Rectal smooth muscle tissue (tissue), 1 donor: ENCODE results near the gene SNX9.

Source experiments
- H3K27ac ChIP-seq: one replicate; pipeline ENCODE4 v1.7.0; 2013; ENCODE audit warnings: low read depth, low read length, inconsistent platforms
- H3K27me3 ChIP-seq: one replicate; pipeline ENCODE4 v1.7.0; 2013; ENCODE audit warnings: low read length; ENCODE audit not compliant: control insufficient read depth, insufficient read depth
- H3K36me3 ChIP-seq: one replicate; pipeline ENCODE4 v1.7.0; 2013; ENCODE audit warnings: low read length; ENCODE audit not compliant: control insufficient read depth, insufficient read depth
- H3K4me1 ChIP-seq: one replicate; pipeline ENCODE4 v1.7.0; 2013; ENCODE audit warnings: low read length; ENCODE audit not compliant: control insufficient read depth, insufficient read depth
- H3K4me3 ChIP-seq: one replicate; pipeline ENCODE4 v1.7.0; 2013; ENCODE audit warnings: low read length
- H3K9ac ChIP-seq: one replicate; pipeline ENCODE4 v1.7.0; 2013; ENCODE audit warnings: low read length

The SNX9 gene

GRCh38 chr6:157825243-157825904, 2.3 kb downstream of the SNX9 start:
- H3K36me3 ChIP-seq = no peaks in the 10 kb centered on the region
- no peak overlapping the region for H3K9ac ChIP-seq
- H3K4me3 ChIP-seq = no peak overlapping the region
- no peaks in the 10 kb centered on the region for H3K27me3 ChIP-seq
- peaks cover 7% of the 10 kb centered on the region for H3K4me1 ChIP-seq
- H3K27ac ChIP-seq = no peak overlapping the region

- H3K4me1 ChIP-seq = peaks cover 7% of the 10 kb centered on the region
- no peak overlapping the region for H3K4me3 ChIP-seq
Measured at GRCh38 chr6:157830354-157831017, 7.4 kb downstream of the SNX9 start.

DNA sequence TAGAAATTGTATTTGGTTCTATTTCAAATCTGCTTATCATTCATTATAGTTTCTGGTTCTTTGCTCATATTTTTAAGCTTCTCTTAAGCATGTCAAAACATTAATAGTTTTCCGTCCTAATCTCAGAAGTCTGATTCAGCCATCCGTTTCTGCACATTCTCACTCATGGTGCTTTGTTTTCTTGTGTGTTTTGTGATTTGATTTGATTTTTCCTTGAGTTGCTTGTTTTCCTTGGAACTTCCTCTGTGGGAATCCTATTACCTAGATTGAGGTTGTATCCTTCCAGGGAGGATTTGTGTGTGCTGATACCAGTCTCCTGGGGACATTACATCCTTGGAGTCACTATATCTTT, 7.9 kb downstream of the SNX9 start:
- peaks cover 7% of the 10 kb centered on the region for H3K4me1 ChIP-seq
- no peak overlapping the region for H3K4me3 ChIP-seq
- no peaks in the 10 kb centered on the region for H3K36me3 ChIP-seq
- H3K9ac ChIP-seq = no peak overlapping the region
- H3K27ac ChIP-seq = no peak overlapping the region
- H3K27me3 ChIP-seq = no peaks in the 10 kb centered on the region

More at GRCh38 chr6:157830354-157831017, 7.4 kb downstream of the SNX9 start:
- no peaks in the 10 kb centered on the region for H3K36me3 ChIP-seq
- H3K27ac ChIP-seq = no peak overlapping the region
- no peak overlapping the region for H3K9ac ChIP-seq
- H3K27me3 ChIP-seq = no peaks in the 10 kb centered on the region

DNA sequence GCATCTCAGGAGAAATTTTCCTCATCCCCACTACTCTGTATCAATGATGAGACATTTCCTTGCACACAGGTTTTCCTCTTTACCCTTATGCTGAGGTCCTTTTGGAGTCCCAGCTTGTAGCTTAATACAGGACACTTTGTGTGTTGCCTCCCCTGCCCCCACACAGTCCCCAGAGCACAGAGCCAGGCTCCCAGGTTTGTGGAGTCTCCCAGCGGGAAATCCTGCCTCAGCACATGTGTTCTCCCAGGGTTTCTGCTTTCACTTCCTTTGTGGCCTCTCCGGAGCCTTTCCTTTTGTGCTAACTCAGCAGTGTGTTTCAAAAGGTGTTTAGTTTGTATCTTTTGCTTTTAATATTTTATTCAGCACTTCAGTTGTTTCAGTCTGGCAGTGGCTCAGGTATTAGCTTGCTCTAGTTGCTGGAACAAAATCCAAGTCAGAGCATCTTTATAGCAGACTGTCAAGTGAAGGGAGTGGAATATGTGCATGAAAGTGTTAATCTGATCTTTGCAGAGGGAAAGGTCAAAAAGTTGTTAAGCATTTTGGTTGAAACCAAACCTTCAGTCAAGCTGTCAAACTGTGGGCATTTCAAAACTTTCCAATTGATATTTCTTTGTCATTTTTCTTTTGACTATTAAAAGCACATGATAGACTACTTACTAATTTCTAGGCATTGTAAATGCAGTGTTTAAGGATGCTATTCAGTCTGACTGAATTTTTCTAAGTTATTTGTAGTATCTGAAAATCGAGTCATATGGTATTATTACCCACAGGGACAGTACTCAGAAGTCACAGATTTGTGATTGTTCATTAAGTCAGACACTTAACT, 8.6 kb downstream of the SNX9 start:
- Histone ChIP-seq H3K4me1 (peaks cover 7% of the 10 kb centered on the region), H3K27ac (no peak overlapping the region)

GRCh38 chr6:157832250-157832967, 9.4 kb downstream of the SNX9 start:
- H3K27ac ChIP-seq = no peak overlapping the region
- peaks cover 7% of the 10 kb centered on the region for H3K4me1 ChIP-seq
- no peak overlapping the region for H3K4me3 ChIP-seq
- H3K9ac ChIP-seq = no peak overlapping the region
- no peaks in the 10 kb centered on the region for H3K27me3 ChIP-seq
- H3K36me3 ChIP-seq = no peaks in the 10 kb centered on the region

More for the DNA sequence above, 8.6 kb downstream of the SNX9 start:
- no peak overlapping the region for H3K9ac ChIP-seq
- H3K27me3 ChIP-seq = no peaks in the 10 kb centered on the region
- no peaks in the 10 kb centered on the region for H3K36me3 ChIP-seq
- H3K4me3 ChIP-seq = no peak overlapping the region

- H3K4me1 ChIP-seq = peaks cover 7% of the 10 kb centered on the region
- no peak overlapping the region for H3K27ac ChIP-seq
- H3K27me3 ChIP-seq = no peaks in the 10 kb centered on the region
- no peak overlapping the region for H3K9ac ChIP-seq
- no peaks in the 10 kb centered on the region for H3K36me3 ChIP-seq
- H3K4me3 ChIP-seq = no peak overlapping the region
Measured at GRCh38 chr6:157834549-157834948, 11.5 kb downstream of the SNX9 start.

- no peak overlapping the region for H3K9ac ChIP-seq
- H3K27ac ChIP-seq = no peak overlapping the region
- no peaks in the 10 kb centered on the region for H3K36me3 ChIP-seq
- H3K27me3 ChIP-seq = no peaks in the 10 kb centered on the region
- peaks cover 6% of the 10 kb centered on the region for H3K4me1 ChIP-seq
- H3K4me3 ChIP-seq = no peak overlapping the region
Measured at GRCh38 chr6:157838718-157839430, 15.8 kb downstream of the SNX9 start.

DNA sequence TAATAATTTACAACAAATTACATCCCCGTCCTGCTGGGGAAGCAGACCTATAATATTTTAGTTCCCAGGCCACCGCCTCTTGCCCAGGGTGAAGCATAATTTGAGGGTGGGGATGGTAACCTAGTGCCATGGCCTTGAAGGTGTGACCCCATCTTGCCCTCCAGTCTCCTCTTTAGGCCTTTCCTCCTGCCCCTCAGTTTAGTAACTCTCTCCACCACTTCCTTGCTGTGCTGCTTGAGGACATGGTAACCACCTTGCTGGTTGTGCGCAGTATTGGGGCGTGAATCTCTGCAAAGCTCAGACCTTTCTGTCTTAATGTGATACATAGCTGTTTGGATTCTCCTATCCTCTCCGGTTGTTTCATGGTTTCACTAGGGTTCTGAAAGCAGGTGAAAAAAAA, 16.6 kb downstream of the SNX9 start:
- no peak overlapping the region for H3K9ac ChIP-seq
- H3K36me3 ChIP-seq = no peaks in the 10 kb centered on the region
- H3K4me1 ChIP-seq = peaks cover 6% of the 10 kb centered on the region
- H3K27me3 ChIP-seq = no peaks in the 10 kb centered on the region
- H3K27ac ChIP-seq = no peak overlapping the region
- no peak overlapping the region for H3K4me3 ChIP-seq

- no peaks in the 10 kb centered on the region for H3K36me3 ChIP-seq
- no peak overlapping the region for H3K4me3 ChIP-seq
- no peak overlapping the region for H3K9ac ChIP-seq
- no peak overlapping the region for H3K27ac ChIP-seq
- H3K27me3 ChIP-seq = no peaks in the 10 kb centered on the region
- peaks cover 6% of the 10 kb centered on the region for H3K4me1 ChIP-seq
Measured at GRCh38 chr6:157840261-157840660, 17.2 kb downstream of the SNX9 start.

DNA sequence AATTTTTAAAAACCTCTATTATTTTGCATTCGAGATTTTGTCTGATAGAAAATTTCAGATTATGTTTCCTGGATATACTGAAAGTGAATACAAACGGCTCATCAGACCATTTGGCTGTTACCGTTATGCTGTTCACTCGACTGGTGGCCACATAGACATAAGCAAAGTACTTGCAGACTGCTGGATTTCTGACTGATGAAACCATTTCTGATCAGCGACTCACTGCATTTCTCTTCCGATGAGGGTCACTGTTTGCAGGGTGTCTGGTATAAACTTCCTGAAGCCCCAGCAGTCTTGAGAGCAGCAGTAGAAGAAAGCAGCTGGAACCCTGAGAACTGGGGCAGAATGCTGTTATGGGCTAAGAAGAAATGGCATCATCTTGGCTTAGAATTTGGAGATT, 17.7 kb downstream of the SNX9 start:
- no peak overlapping the region for H3K27ac ChIP-seq
- no peaks in the 10 kb centered on the region for H3K36me3 ChIP-seq
- no peaks in the 10 kb centered on the region for H3K27me3 ChIP-seq
- H3K4me3 ChIP-seq = no peak overlapping the region
- no peak overlapping the region for H3K9ac ChIP-seq
- peaks cover 9% of the 10 kb centered on the region for H3K4me1 ChIP-seq

DNA sequence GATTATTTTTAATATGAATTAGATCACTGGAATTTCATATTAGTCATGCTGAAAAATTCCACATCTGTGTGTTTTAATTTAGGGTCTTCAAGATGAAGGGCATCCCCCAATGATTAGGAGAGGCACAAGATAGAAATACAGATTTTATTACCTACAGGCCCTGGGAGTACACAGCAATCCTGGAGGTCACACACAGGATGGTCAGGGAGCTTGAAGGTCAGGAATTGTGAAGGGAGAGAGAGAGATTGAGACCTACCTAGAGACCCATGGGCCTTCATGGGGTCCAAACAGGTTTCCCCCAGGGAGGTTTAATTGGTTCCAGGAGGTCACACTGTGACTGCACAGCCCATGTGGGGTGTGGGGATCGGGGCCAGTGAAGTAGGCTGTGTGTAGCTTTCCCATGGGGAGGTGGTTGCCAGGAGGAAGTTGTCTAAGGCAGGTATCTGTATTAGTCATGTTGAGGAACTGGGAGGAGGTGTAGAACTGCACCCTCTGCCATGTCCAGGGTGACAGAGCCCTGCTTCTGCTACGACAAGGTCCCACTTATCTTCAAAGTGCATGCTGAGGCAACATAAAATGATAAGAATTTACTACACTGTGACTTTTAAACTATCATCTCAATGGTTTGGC, 18.3 kb downstream of the SNX9 start:
- Histone ChIP-seq H3K9ac (no peak overlapping the region), H3K4me3 (no peak overlapping the region), H3K4me1 (peaks cover 15% of the 10 kb centered on the region), H3K27ac (no peak overlapping the region), H3K27me3 (no peaks in the 10 kb centered on the region), H3K36me3 (no peaks in the 10 kb centered on the region)
